Measurements from ENCODE around the gene POLR2H. TPM values are rescaled to one million over a fixed set of nuclear protein-coding genes. Genes with fewer than 3 reads are reported as not detected.

Gene POLR2H
- total RNA-seq, 2 donors from 2014 or later: 28.6 to 38.3 TPM

DNA sequence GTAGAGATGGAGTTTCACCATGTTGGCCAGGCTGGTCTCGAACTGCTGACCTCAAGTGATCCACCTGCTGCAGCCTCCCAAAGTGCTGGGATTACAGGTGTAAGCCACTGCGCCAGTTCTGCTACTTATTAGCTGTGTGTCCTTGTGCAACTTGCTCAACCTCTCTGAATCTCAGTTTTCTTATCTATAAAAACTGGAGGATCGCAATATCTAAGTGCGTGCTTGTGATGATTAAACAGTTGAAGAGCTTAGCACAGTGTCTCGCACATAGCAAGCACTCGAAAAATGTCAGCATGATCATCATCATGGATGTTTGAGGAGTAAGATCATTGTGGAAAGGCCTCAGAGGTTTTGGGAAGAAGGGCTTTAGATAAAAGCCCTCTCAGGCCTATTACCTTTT is 10.9 kb upstream of the POLR2H start:
- no peaks in the 10 kb centered on the region for H3K9me3 ChIP-seq (ENCODE audit: control insufficient read depth, low read length, poor library complexity, severe bottlenecking)
- no peaks in the 10 kb centered on the region for H3K27me3 Mint-ChIP-seq
- peaks cover 1% of the 10 kb centered on the region for H3K4me1 Mint-ChIP-seq
- no peak overlapping the region for H3K27ac Mint-ChIP-seq
- H3K4me3 Mint-ChIP-seq: no peak overlapping the region
- DNase-seq (no peak), ATAC-seq (no peak)
- no peaks in the 10 kb centered on the region for H3K36me3 Mint-ChIP-seq (ENCODE audit: low read depth)

DNA sequence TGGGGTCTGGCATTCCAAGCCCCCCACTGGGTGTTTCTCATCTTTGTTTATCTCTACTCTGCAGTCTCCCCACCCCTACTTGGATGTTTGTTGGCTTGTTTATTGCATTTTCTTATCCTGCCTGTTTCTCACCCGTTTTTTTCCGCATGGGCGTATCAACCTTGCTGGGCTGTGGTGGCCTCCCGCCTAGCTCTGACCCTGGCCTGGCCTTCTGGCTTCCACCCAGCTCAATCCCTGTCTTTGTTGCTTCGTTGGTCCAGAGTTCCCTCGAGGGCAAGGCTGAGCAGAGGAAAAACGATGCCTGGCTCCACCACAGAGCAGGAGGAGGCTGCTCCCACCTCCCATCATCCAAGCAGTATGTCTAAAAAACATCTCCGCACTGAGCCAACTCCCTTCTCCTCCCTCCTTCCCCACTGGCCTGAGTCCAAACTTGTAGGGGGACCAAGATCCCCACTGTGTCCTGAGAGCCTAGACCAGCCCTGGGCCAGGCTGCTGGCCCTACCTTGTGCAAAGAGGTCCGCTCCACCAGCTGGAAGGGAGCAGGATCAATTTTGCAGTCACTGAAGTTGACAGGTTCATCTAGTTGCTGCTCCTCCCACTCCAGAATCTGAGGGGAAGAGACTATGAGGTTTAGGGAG is 9.9 kb upstream of the POLR2H start:
- ATAC-seq (no peak), DNase-seq (no peak)
- no peaks in the 10 kb centered on the region for H3K9me3 ChIP-seq (ENCODE audit: control insufficient read depth, low read length, poor library complexity, severe bottlenecking)
- no peak overlapping the region for H3K27ac Mint-ChIP-seq
- H3K4me1 Mint-ChIP-seq: no peaks in the 10 kb centered on the region
- H3K4me3 Mint-ChIP-seq: no peak overlapping the region
- H3K27me3 Mint-ChIP-seq: no peaks in the 10 kb centered on the region
- no peaks in the 10 kb centered on the region for H3K36me3 Mint-ChIP-seq (ENCODE audit: low read depth)

DNA sequence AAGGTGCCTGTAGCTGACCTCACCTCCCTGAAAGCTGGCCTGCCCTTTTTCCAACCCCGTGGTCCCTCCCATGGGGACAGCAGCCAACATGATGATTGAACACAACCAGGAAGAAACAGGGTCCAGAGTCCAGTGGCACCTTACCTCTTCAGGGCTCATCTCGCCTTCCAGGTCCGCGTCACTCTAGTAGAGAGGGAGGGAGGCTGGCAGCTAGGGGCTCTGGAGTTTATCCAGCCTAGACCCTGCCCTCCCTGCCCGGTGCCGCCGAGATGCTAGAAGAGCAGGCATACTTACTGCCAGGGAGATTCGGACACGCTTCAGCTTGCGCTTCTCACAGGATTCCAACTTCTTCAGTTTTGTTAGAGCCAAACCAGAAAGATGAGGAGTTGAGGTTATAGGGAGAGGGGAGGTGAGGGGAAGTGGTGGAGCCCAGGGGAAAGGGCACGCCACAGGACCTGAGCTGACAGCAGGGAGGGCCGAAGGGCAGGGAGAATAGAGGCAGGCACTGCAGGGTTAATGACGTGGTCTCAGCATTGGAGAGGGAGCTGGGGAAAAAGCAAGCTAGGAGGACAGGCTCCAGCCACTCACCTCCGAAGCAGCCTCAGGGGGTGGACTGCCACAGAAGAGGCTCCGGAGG is 9.2 kb upstream of the POLR2H start:
- Mint-ChIP-seq H3K27me3 (no peaks in the 10 kb centered on the region), H3K4me1 (no peaks in the 10 kb centered on the region), H3K27ac (no peak overlapping the region), H3K36me3 (ENCODE audit: low read depth) (no peaks in the 10 kb centered on the region), H3K4me3 (no peak overlapping the region)
- no peaks in the 10 kb centered on the region for H3K9me3 ChIP-seq (ENCODE audit: control insufficient read depth, low read length, poor library complexity, severe bottlenecking)
- ATAC-seq (no peak), DNase-seq (no peak)

DNA sequence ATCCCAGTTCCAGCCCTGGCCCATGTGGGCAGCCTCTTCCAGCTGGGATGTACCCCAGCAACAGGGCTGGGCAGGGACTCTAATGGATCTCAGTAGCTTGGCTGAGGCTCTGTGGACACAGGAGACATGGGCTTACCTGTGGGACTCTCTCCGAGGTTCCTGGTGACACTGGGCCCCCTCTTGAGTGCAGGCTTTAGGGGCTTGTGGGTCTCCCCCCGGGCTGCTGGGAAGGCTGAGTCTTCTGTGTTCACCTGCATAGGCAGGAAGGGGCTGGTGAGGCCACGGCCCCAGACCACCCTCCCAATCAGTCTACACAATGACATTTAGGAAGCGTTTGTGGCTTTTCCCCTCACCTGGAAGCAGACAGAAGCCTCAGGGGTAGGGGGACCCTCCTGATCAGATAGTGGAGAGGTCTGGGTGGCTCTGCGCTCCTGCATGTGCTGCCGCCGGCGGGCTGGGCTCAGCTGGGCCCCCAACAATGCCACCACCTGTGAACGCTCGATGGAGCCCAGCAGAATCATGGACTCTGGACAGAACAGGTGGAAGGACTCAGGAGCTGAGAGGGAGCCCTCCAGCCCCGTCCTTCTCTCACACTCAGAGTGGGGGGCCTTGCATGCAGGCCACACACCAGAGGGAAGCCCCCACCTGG is 8.5 kb upstream of the POLR2H start:
- H3K9me3 ChIP-seq (ENCODE audit: control insufficient read depth, low read length, poor library complexity, severe bottlenecking): no peaks in the 10 kb centered on the region
- Mint-ChIP-seq H3K27me3 (no peaks in the 10 kb centered on the region), H3K36me3 (ENCODE audit: low read depth) (no peaks in the 10 kb centered on the region), H3K4me1 (no peaks in the 10 kb centered on the region), H3K27ac (no peak overlapping the region), H3K4me3 (no peak overlapping the region)
- no peak for DNase-seq
- no peak for ATAC-seq

DNA sequence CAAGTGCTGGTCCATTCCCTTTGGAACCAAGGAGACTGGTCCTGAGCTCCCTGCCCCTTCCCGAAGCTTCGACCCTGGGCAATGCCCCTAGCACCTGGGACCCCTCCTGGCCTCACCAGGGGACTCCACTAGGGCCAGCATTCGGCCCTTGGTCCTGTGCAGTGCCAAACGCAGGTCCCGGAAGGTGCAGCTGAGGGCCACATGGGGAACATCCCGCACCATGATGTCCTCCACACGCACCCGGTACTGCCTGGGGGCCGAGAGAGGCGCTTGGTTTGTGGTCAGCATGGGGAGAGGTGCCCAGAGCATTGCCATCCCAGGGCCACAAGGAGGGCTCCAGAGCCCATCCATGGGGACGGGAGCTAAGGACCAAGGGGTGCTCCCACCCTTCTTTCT is 8.0 kb upstream of the POLR2H start:
- ATAC-seq: no peak
- H3K4me1 Mint-ChIP-seq: no peaks in the 10 kb centered on the region
- no peak overlapping the region for H3K4me3 Mint-ChIP-seq
- no peaks in the 10 kb centered on the region for H3K9me3 ChIP-seq (ENCODE audit: control insufficient read depth, low read length, poor library complexity, severe bottlenecking)
- H3K27ac Mint-ChIP-seq: no peak overlapping the region
- DNase-seq: no peak
- H3K36me3 Mint-ChIP-seq (ENCODE audit: low read depth): no peaks in the 10 kb centered on the region
- H3K27me3 Mint-ChIP-seq: no peaks in the 10 kb centered on the region

DNA sequence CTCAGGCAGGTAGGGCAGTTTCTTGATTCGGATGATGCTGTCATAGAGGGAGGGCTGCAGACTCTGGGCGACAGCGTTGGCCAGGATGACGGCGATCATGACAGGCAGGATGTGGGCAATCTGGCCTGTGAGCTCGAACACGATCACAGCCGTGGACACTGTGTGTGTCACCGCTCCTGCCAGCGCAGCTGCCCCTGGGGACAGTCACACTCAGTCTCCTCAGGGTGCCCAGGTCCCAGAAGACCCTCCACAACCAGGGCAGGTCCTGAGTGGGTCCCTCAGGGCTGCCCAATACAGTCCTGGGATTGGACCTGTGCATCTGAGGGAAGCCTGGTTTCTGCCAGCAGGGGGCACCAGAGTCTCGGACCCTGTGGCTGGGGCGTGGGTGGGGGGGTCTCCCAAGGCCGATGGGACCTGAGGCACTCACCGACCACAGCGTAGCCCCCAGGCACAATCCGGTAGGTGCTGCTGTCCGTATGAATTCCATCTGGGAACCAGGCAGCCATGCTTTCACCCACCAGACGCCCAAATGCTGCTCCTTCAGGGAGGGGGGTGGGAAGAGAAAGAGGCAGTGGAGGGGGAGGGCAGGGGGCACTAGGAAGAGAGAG is 7.3 kb upstream of the POLR2H start:
- DNase-seq (peak; percentile 37 to 51 (median 49)), ATAC-seq (peak; percentile 76)
- Mint-ChIP-seq H3K27me3 (no peaks in the 10 kb centered on the region), H3K4me1 (peaks cover 1% of the 10 kb centered on the region), H3K36me3 (ENCODE audit: low read depth) (no peaks in the 10 kb centered on the region), H3K4me3 (no peak overlapping the region), H3K27ac (no peak overlapping the region)
- H3K9me3 ChIP-seq (ENCODE audit: control insufficient read depth, low read length, poor library complexity, severe bottlenecking): no peaks in the 10 kb centered on the region

DNA sequence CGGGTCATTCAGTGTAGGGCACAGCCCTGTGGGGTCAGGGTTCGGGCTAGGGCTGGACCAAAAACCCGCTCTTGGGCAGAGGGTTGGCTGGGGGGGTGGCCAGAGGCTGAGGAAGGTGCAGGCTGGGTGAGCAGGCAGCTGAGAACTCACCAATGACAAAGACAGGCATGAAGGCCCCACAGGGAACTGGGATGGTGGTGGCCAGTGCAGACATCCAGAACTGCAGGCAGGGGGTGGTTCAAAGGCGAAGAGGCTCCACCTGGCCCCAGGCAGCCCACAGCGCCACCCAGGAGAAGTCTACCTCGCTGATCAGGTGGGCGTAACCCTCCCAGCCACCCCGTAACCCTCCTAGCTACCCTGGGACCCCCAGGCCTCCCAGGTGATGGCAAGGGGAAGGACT is 6.8 kb upstream of the POLR2H start:
- peak; percentile 4 for ATAC-seq
- no peak for DNase-seq
- Mint-ChIP-seq H3K36me3 (ENCODE audit: low read depth) (no peaks in the 10 kb centered on the region), H3K27me3 (no peaks in the 10 kb centered on the region), H3K4me3 (no peak overlapping the region), H3K4me1 (peaks cover 2% of the 10 kb centered on the region), H3K27ac (no peak overlapping the region)
- no peaks in the 10 kb centered on the region for H3K9me3 ChIP-seq (ENCODE audit: control insufficient read depth, low read length, poor library complexity, severe bottlenecking)

DNA sequence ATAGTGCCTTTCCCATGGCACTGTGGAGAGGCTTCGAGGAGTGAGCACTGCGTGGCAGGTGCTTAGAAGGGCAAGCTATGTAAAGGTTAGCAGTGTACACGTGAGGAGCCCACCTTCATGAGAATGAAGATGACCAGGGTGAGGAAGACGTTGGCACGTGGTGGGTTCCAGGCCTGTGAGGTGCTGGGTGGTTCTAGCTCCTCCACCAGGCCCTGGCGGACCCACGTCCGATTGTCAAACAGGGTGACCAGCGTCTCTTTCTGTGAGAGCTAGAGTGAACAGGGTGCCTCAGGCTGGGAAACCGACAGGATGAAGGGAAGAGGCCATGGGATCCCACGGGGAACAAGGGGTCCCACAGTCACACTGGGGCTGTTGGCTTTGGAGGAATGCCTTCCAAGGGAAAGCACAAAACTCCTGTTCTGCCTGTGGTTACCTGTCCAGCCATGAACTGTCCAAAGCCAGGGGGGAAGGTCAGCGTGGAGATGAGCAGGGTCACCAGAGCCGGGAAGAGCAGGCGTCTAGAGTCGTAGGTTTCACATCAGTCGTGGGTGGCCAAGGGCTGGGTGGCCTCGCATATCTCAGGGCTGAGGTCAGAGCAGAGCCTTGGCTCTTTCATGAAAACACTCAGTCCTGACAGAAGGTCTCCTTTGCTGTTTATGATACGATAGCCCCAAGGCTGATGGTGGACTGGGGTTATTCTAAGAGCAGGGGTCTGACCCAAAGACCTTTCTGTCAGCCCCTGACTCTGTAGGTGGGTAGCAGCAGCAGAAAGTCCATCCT is 6.1 kb upstream of the POLR2H start:
- Mint-ChIP-seq H3K4me3 (no peak overlapping the region), H3K27ac (no peak overlapping the region), H3K27me3 (no peaks in the 10 kb centered on the region), H3K36me3 (ENCODE audit: low read depth) (no peaks in the 10 kb centered on the region), H3K4me1 (peaks cover 6% of the 10 kb centered on the region)
- ATAC-seq (no peak), DNase-seq (no peak)
- H3K9me3 ChIP-seq (ENCODE audit: control insufficient read depth, low read length, poor library complexity, severe bottlenecking): no peaks in the 10 kb centered on the region

DNA sequence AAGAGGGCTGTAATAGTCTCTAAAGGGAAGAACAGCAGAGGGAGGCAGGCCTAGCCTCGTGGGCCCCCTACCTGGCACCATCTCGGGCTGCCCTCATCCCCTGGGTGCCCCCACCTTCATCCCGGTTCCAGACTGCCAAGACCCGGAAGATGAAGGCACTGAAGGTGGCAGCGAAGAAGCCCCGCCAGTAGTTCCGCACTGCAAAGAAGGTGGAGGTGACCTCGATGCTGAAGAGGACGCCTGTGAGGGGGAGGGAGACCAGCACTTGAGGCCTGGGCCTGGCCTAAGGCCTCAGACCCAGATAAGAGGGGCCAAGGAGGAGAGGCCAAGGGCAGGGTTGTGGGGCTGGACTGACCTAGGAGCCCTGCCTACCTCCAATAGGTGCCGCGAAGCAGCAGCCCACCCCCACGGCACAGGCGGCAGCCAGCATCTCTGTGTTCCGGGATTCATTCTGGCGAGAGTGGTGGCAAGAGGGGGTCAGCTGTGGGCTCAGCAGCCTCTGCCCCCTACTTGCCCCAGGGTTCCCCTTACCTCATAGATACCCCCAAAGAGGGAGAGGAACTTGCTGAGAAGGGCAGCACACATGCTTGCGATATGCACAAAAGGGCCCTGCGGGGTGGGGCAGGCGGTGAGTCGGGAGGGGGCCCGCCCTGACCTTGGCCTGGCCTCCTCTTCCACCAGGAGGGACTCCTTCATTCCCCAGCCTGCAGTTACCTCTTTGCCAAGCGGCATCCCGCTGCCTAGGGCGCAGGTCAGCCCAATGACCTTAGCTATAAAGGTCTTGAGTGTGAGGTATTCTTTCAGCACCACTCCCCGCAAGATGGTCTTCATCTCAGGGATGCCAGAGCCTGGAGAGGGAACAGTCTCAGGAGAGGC is 4.0 kb upstream of the POLR2H start:
- ATAC-seq: no peak
- Mint-ChIP-seq H3K4me3 (no peak overlapping the region), H3K27me3 (no peaks in the 10 kb centered on the region), H3K27ac (no peak overlapping the region), H3K4me1 (peaks cover 13% of the 10 kb centered on the region), H3K36me3 (ENCODE audit: low read depth) (no peaks in the 10 kb centered on the region)
- no peak for DNase-seq
- no peaks in the 10 kb centered on the region for H3K9me3 ChIP-seq (ENCODE audit: control insufficient read depth, low read length, poor library complexity, severe bottlenecking)

DNA sequence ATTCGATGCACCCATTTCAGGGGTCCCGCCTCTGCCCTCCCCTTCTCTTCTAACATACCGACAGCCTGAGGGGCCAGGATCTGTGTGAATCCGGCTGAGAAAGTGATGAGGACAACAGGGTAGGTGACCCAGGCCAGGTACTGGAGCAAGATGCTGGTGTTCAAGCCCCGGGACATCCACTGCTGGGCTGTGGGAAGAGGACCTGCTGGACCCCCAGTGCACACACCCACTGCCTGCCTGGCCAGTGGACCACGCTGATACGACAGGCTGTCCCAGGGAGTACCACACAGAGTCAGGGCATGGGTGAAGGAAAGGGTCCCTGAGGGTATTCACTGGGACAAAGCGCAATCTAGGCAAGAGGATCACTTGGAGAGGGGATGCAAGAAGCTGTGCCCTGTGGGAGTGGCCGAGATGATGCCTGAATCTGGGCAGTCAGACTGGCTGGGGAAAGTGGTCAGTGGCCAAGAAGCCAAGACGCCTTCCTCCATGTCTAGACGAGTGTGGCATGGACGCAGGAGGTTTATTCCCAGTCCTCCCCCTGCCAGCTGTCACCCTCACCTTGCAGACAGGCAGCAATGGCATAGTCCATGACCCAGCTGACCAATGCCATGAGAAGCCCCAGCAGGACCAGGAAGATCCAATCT is 3.3 kb upstream of the POLR2H start:
- H3K9me3 ChIP-seq (ENCODE audit: control insufficient read depth, low read length, poor library complexity, severe bottlenecking): no peaks in the 10 kb centered on the region
- ATAC-seq (no peak), DNase-seq (no peak)
- Mint-ChIP-seq H3K4me3 (no peak overlapping the region), H3K27me3 (no peaks in the 10 kb centered on the region), H3K4me1 (peaks cover 13% of the 10 kb centered on the region), H3K36me3 (ENCODE audit: low read depth) (no peaks in the 10 kb centered on the region), H3K27ac (no peak overlapping the region)

DNA sequence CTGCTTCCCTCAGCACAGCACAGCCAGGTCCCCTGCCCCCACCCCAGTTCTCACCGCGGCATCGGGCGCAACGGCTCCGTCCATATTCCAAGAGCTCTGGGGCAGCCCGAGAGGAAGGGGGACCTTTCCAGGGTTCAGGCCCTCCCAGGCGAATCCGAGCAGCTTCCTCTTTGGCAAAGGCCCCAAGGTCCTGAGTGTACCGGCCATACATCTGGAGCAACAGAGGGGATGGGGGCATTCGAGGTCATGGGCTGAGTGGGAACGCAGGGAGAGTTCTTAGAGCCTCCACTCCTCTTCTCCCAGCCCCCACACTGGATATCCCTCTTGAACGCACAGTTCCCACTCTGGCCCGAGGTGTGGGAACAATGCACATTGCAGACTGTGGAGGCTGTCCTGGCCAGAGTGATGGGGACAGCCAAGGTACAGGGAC is 2.6 kb upstream of the POLR2H start:
- Mint-ChIP-seq H3K27me3 (no peaks in the 10 kb centered on the region), H3K4me1 (peaks cover 18% of the 10 kb centered on the region), H3K4me3 (no peak overlapping the region), H3K27ac (no peak overlapping the region), H3K36me3 (ENCODE audit: low read depth) (no peaks in the 10 kb centered on the region)
- no peak for DNase-seq
- no peaks in the 10 kb centered on the region for H3K9me3 ChIP-seq (ENCODE audit: control insufficient read depth, low read length, poor library complexity, severe bottlenecking)
- ATAC-seq: no peak

DNA sequence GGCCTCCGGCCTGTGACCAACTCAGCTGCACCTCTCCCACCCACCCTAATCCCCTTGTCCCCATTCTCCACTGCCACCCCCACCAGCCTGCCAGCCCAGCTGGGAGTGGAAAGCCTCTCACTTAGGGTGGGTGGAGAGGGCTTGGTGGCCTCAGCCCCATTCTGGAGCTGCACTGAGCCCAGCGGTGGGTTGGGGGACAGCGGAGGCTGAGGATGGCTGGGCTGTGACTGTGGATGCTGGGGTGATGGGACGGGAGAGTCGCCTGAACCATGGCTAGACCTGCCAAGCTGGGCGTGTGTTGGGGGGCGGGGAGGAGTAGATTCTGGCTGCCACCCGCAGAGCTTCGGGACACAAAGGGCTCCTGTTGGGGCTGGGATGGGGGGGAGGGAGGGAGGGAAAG is 1.9 kb upstream of the POLR2H start:
- Mint-ChIP-seq H3K27ac (no peak overlapping the region), H3K4me1 (peaks cover 23% of the 10 kb centered on the region), H3K4me3 (peak overlapping the region; percentile 90), H3K36me3 (ENCODE audit: low read depth) (no peaks in the 10 kb centered on the region), H3K27me3 (no peaks in the 10 kb centered on the region)
- DNase-seq: no peak
- no peaks in the 10 kb centered on the region for H3K9me3 ChIP-seq (ENCODE audit: control insufficient read depth, low read length, poor library complexity, severe bottlenecking)
- no peak for ATAC-seq

Measured in T-helper 17 cell (primary cell).